ENCODE measurements around the gene TMEM178B.

DNA sequence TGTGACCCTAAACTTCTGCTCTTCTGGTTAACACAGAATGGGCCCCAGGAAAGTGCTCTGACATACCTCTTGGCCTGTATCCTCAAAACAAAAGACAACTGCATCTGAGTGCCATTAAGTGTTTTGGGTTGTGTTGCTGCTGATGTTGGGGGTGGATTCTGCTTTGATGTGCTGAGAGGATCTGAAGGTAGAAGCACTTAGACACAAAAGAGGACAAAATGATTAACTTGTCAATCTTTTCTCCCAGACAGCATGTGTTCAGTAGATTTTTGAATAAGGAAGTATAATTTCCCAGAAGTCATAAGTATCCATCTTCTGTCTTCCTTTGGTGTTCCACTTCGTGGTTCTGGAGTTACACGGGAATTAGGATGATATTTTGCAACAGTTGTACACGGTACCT, 16.1 kb upstream of the TMEM178B start:
- TF ChIP-seq, protein P1, sequence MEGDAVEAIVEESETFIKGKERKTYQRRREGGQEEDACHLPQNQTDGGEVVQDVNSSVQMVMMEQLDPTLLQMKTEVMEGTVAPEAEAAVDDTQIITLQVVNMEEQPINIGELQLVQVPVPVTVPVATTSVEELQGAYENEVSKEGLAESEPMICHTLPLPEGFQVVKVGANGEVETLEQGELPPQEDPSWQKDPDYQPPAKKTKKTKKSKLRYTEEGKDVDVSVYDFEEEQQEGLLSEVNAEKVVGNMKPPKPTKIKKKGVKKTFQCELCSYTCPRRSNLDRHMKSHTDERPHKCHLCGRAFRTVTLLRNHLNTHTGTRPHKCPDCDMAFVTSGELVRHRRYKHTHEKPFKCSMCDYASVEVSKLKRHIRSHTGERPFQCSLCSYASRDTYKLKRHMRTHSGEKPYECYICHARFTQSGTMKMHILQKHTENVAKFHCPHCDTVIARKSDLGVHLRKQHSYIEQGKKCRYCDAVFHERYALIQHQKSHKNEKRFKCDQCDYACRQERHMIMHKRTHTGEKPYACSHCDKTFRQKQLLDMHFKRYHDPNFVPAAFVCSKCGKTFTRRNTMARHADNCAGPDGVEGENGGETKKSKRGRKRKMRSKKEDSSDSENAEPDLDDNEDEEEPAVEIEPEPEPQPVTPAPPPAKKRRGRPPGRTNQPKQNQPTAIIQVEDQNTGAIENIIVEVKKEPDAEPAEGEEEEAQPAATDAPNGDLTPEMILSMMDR (conservative IDR thresholded peaks at IDR 0.05) = no peak
- no peak for TF ChIP-seq EZH2 (IDR thresholded peaks at IDR 0.05; ENCODE audit: low read depth)

Measured in PC-9 (cell line).